Stimulated activated CD8-positive, alpha-beta memory T cell treated with anti-CD3 and anti-CD28 coated beads, Interleukin-4, amount 100 ng/mL, for 48 hours (primary cell): ENCODE measurements around the gene HSD11B2.

Source experiments
- DNase-seq: peaks from one replicate; pipeline ENCODE4 v3.0.0-alpha.2; 2020

HSD11B2 gene

DNA sequence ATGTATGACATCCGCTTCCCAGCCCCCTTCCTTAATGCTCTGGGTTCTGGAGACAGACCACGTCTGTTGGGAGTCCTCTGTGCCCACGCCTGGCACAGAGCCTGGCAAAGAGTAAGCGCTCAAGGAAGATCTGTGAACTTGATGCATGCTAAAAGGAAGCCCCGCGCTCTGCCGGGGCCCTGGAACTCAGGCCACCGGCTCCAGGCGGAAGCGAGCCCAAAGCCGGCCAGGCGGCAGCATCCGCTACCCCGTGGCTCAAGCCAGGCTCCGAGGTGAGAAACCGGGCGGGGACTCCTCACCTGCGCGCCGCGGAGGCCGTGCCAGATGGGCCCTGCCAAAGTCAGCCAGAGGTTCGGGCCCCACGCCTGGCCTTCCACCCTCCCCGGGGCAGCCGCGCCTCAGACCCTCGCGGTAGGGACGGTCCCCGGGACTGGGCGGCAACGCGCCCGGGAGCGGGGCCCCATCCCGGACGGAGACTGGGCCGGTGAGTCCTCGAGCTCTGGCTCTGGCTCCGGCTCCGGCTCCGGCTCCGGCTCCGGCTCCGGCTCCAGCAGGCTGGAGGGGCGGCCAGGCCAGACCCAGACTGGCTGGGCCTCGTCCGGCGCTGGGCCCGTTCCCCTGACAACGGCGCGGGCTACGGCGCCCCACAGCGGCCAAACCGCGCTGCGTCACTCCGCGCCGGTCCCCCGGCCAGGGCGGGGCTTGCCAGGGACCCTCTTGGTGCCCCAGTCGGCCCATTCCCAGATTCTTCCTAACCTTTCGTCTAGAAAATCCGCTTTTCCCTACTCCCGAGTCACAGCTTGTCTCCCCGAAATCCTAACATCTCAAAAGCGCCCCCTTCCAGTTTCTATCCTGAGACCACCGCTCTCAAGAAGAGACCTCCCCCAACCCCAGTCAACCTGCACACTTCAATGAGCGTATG, 14.8 kb upstream of the HSD11B2 start, which contains the start of gene ZDHHC1:
TSS of gene ZDHHC1 (minus strand) at position 606 of the 922 bp plus-strand sequence. CDS start 8,702 bp downstream, outside the sequence.
- DNase-seq = peak; percentile 79

DNA sequence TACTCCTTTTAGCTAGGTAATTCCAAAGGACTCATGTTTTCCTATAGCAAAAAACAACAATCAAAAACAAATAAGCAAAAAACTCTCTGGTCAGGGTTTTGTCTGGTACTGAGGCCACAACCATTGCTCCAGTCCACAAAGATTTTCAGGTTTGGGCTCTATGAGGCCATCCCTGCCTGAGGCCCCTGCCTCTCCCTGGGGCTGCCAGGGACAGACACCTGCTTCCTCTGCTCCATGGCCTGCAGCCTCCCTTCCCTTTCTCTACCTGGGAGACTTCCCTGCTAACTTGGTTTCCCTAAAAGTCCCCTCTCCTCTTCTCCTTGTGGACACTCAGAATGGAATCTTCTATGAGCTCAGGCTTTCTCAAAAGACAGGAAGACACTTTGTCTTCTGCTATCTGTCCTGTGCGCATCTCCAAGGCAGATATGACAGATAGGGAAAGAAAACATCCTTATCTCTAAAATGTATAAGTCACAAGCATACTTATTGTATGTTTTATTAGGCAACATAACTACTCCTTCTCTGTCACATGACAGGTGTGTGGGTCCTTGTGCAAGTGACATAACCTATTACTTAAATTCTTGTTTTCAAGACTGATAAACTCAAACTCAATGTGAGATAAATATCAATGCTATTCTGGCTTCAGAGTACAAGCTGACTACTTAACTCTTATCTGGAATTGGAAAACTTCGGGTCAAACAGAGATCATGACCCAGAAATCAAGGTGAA, 13.4 kb upstream of the HSD11B2 start:
- DNase-seq = no peak

DNA sequence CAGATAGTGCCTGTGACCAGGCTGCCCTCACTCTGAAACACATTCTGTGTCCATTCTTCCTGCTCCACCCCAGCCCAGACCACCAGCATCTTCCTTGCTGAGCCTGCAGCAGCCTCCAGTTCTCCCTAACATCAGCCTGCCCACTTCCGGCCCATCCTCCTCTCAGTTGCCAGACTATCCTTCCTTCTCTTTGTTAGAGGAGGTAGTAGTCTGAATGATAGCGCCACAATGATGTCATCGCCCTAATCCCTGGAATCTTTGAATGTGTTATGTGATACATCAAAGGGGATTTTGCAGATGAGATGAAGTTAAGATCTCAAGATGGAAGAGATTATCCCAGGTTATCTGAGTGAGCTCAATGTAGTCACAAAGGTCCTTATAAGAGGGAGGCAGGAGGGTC, 11.4 kb upstream of the HSD11B2 start:
- DNase-seq = no peak

DNA sequence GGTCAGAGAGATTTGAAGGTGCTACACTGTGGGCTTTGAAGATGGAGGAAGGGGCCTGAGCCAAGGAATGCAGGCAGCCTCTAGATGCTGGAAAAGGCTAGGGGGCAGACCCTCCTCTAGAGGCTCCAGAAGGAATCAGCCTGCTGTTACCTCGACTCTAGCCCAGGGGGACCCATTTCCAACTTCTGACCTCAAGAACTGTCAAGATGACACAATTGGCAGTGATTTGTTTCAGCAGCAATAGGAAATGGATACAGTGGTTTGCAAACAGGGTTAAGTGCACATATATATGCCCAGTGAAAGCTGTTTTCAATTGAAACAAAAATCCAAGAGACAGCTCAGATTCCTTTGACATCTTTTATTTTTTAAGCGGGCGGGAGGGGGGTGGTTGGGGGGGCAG, 11.0 kb upstream of the HSD11B2 start:
- no peak for DNase-seq

DNA sequence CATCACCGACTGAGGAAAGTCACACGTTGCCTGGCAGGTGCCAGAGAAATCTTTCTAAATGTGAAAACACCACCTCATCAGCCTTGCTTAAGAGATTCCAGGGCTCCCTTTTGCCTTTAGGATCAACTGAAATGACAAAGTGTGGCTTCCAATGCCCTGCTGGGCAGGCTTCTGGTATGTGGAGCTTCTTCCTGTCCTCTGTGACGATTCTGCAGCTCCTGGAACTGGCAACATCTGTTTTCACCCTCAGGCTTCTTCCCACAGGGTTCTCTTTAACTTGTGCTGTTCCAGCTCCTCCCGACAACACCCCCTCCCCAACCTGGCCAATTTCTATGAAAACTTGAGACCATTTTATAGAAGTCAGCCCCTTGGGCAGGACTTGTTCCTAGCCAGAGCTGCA, 9.9 kb upstream of the HSD11B2 start:
- no peak for DNase-seq

DNA sequence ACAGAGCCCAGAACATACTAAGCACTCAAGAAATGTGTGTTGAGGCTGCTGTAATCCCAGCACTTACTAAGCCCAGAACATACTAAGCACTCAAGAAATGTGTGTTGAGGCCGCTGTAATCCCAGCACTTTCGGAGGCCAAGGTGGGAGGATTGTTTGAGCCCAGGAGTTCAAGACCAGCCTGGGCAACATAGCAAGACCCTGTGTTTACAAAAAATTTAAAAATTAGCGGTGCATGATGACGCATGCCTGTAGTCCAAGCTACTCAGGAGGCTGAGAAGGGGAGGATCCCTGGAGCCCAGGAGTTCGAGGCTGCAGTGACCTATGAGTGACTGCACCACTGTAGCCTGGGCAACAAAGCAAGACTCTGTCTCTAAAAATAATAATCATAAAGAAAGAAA, 7.9 kb upstream of the HSD11B2 start:
- DNase-seq = no peak

DNA sequence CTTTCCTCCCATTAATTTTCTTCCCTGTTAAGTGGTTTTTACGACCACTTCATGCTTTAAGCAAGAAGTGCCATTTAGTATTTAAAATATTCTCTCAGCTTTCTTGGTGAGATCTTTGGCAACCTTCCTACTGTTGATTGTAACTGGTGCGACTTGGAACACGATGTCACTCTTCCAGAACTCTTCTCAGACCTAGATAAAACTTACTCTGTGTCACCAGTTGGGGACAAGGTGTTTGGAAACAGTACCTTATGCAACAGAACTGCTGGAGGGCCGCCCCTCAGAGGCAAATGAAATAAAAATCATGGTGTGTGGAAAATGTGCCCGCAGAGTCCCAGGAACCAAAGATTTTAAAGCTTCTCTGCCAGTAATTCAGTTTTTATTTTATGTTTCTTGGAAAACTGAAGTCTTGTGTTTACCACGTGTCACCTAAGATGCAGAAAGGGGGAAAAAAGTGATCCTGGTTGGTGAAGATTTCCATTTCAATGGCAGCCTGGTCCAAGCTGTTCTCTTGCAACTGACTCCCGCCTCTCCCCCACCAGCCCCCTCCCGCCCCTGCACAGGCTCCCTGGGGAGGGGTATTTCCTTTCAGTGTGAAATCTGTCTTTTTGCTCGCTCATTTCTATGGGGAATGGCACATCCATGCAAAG, 7.2 kb upstream of the HSD11B2 start:
- DNase-seq = no peak

DNA sequence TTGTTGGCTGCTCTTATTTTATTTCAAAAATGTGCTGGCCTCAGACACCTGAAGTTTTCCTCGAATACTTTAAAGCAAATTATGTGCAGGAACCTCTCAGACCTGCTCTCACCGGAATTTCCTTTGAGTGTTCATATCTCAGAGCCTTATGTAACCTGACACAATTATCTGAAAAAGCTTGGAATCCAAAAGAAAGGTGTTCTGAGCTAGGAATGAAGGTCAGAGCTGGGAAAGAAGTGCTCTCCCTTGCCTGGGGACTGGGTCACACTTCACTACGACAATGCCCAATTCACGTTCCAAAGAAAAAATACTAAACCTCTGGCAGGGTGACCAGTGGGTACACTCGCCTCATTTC, 6.7 kb upstream of the HSD11B2 start:
- DNase-seq = no peak

DNA sequence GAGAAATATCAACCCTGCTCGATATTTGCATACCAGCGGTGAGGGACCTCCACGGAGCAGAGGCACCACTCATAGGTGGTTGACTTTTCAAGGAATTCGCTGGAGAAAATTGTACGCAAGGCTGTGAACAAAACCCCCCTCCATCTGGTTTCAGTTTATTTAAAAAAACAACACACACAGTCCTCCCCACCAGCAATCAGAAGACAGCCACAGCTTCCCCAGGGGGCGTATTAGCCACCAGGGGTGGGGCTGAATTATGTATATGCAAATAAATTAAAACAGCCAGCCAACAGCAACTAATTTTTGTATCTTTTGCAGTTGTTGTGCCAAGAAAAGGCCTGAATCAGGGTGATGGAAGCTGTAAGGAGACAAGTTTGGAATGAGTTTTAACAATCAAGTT, 5.9 kb upstream of the HSD11B2 start:
- DNase-seq = no peak

DNA sequence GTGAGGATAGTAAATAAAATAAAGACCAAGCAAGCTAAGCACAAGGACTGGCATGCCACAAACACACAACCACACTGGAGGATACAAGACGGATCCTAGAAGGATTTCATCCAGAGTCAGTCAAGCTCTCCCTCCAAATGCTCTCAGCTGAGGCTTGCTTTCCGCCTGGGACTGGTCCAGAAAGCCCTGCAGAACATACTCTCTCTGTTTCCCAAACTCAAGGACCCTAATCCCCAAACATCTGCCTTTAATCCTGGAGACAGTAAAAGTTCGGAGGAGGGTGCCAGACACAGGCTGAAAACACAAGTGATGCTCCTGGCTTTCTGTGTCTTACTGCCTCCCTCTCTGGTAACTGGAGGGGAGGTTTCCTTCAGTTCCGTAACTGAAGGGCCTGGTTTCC, 5.3 kb upstream of the HSD11B2 start:
- DNase-seq = no peak

DNA sequence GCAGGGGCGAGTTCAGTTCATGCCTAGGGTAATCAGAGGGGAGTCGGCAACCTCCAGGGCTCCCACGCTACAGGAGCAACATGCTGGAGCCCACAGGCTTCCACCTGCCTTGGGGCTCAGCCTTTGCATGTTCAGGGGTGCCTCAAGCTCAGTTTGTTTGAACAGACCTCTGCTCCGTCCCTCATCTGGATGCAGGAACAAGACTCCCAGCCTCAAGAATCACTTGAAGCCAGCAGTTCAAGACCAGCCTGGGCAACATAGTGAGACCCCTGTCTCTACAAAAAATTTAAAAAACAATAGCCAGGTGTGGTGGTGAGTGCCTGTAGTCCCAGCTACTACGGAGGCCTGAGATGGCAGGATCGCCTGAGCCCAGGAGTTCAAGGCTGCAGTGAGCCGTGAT, 4.9 kb upstream of the HSD11B2 start:
- DNase-seq = no peak

DNA sequence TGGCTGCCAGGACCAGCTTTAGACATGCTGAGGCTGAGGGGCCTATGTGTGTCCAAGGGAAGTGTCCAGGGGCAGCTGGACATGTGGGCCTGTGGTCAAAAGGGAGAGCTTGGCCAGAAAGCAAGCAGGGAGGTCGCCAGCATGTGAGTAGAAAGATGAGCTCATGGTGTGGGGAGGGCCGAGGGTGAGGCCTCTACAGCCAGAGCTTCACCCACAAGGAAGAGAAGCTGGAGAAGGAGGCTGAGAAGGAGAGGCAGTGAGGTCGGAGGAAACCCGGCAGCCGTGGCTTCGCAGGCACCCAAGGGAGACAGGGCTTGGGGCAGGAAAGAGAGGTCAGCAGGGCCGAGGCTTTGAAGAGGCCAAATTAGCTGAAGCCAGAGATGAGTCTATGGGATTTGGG, 4.0 kb upstream of the HSD11B2 start:
- no peak for DNase-seq

DNA sequence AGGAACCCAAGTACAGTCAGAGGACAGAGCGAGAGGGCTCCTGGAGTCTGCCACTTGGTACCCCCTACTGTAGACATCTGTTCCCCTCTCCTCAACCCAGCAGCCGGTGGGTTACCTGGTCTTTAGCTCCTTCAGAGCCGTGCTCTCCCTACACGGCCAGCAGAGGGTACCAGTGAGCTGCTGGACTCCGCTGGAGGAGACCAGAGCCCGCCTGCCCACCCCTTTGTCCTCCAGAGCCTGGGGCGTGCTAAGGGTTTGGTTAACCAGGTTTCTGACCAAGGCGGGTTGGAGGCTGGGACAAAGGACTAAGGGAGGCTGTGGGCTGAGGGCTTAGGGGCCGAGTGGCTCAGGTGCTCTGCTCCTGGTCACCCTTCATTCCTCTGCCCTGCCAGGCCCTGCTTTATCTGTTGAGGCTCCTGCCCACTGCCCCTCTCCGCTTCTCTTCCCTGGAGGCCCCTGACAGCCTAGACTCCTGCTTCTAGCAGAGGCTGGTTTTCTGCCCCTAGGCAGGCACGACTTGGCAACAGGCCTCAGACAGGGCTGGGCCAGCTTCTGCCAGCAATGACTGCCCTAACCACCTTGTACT, 2.7 kb upstream of the HSD11B2 start:
- peak; percentile 79 for DNase-seq

DNA sequence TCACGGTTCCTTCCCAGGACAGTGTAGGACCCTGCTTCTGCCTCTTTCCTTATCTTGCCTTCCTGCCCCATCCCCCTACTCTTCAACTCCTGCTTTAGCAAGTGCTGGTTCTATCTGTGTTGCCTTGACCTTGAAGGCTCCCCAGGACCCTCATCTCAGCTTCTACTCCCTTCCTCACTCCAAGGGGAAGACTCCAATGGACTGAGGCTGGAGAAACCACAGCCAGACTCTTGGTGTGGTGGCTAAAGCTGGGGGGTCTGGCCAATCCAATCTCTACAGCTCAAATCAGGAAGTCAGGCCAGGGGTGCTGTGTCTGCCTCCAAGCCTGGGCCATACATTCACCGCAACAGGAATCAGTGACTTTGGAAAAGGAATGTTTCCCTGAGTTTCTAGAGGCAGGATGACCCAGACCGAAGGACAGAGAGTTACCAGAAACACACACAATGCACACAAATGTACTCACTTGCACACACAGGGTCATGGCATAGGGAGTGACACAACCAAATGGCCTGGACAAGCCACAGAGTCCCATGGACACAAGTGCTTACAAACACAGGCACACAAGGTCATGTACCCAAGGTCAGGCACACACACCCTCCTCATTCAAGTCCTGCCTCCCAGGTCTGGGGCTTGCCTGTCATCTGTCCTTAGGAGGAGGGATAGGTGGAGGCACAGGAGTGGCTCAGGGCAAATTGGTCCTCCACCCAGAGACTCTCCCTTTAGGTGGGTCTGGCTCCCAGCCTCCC, 1.7 kb upstream of the HSD11B2 start:
- no peak for DNase-seq

DNA sequence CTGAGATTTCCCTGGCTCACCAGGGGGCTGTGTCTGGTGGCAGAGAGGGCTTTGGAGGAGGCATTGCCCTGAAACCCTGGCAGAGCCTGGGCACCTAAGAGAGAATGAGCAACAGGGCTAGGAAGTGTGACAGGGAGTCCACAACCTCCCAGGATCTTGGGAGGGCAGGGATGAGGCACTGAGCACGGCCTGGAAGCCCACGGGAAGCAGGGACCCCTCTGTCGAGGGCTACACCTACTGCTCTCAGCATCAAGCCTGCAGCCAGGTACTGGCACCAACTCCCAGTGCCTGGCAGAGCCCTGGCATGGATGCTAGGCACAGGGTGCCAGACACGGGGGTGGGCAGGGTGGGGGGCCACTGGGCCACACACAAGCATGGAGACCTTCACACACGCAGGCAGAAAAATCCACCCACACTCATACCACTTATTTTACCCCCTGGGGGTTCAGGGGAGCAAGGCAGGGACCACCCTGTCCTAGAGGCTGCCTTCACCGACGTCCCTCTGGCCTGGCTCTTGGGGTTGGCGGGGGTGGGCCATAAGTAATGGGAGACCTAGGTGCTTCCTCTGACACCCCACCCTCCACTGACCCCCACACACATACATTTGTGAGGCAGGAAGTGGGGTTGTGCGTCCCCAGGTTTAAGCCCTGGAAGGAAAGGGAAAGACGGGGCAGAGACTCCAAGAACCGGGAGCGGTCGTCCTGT, 970 bp upstream of the HSD11B2 start:
- no peak for DNase-seq

DNA sequence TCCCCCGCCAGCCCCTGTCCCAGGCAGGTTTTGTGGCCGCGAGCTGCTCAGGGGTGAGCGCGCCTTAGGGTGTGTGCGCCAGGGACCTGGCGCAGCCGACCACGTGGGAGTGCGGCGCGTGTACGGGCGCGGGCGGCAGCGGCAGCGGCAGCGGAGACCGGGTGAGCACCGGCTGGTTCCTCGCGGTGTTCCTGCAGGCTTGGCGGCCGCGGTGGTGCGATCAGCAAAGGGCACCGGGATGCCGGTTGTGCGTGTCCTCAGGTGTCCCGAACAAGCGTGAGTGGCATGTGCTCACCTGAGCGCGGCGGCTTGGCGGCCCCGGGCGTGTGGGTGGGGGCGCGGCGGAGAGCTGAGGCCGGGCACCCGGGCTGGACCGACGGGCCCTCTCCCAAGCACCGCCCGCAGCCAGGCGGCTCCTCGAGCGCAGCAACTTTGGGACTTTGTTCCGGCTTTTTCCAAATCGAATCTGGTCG, 381 bp upstream of the HSD11B2 start:
- DNase-seq = peak; percentile 48

DNA sequence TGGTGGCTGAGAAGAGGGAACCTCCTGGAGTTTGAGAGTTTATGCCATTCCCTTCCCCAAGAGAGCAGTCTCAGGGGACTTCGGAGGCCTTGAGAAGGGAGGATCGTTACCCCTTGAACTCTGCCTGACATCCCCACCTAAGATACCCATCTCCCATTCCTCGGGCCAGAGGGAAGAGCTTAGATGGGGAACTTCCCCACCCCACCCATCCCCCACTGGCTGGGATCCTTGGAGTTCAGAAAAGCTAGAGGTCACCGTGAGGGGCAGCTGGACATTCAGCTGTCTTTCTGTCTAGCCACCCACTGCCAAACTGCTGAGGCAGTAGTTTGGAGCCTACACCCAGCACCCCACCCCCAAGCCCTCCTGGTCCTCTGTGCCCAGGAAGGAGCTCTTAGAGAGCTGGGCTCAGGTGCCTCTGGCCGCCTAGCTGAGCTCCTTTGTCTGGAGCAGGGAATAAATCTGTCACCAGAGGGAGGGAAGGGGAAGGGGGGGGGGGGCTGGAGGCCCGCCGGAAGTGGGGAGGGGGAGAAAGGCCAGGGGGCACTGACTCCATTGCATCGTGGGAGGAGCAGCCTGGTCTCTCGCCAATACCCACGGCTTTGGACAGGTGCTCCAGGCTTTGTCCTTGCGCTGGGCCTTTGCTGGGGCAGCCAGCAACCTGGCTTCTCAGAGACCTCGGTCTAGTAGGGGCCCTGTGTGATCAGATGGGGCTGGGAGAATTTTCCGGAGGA, 1.0 kb downstream of the HSD11B2 start:
- no peak for DNase-seq

DNA sequence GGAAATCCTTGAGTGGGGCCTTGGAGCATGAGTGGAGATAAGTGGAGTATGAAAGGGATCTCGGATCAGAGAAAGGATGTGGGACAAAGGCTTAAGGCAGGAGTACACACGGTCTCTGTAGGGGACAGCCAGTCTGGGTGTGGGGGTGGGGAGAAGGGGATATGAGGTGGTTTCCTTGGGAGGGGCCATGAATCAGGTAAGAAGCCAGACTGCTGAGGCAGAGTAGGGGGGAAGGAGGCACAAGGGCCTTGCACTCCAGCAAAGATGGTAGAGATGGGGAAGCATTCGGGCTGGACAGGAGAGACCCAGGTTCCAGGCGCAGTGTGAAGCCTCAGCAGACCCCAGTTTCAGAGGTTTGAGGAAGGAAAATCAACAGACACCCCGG, 1.6 kb downstream of the HSD11B2 start:
- DNase-seq = no peak

DNA sequence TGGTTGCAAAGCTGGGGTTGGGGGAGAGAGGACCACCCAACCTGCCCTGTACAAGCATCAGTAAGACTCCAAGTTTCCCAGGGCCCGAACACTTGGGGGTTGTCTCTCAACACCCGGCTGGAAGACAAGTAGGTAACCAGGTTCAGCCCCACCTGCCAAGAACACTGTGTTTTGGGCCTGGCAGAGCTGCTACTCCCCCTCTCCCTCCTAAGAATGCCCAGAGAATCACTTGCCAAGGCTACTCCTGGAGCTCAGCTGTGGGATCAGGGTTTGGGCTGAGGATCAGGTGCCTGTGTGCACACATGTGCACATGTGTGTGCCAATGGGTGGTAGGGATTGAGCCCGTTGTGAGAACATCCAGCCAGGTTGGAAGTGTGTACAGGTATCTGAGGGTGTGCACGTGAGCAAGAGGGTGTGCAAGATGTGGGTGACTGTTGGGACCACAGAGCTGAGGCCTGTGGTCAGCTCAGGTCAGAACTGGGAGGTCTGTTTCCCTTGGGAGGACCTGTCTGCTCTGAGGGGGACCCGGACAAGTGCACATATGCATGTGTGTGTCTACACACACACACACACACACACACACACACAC, 2.3 kb downstream of the HSD11B2 start:
- DNase-seq = no peak

DNA sequence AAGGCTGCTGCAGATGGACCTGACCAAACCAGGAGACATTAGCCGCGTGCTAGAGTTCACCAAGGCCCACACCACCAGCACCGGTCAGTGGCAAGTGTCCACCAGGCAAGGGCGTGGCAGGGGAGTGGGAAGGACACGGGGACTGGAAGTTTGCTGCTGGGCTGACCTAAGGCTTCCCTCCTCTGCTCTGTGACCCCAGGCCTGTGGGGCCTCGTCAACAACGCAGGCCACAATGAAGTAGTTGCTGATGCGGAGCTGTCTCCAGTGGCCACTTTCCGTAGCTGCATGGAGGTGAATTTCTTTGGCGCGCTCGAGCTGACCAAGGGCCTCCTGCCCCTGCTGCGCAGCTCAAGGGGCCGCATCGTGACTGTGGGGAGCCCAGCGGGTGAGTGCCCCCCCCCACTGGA, 4.8 kb downstream of the HSD11B2 start:
- no peak for DNase-seq
